Upper lobe of left lung (tissue), 4 donors: Measurements from ENCODE around the gene CTAGE1.

Experiments
- CTCF ChIP-seq, 6 experiments: fragments of 450-650 bp in 4 of 6; fragments of 200-600 bp in 2 of 6; sonication (generic) in 2 of 6; IDR thresholded peaks; one replicate each; pipeline ENCODE4 v1.5.1; 2016 to 2019; ENCODE audit warnings: antibody characterized with exemption in 6 of 6
- POLR2AphosphoS5 ChIP-seq, 2 donors: sonication (generic); formaldehyde crosslinking; IDR thresholded peaks; one replicate each; pipeline ENCODE4 v1.5.1; 2017; ENCODE audit warnings: antibody characterized with exemption in 2 of 2

- TF ChIP-seq POLR2AphosphoS5 (IDR thresholded peaks at IDR 0.05): no peak
- TF ChIP-seq CTCF (IDR thresholded peaks at IDR 0.05): no peak
Observed at GRCh38 chr18:22367303-22367702, 50.4 kb downstream of the CTAGE1 start.
